HG02642 (cell line): Measurements from ENCODE around the gene MRGPRD.
"Not testable (repeated sequence)": the region's sequence is repeated elsewhere in the genome, so short reads cannot be mapped to it uniquely, and the experiment has no call there.

Experiments used
- ATAC-seq: cut with Tn5 transposase; IDR thresholded peaks from one replicate; pipeline ENCODE4 v1.9.1; 2021; ENCODE audit warnings: mild to moderate bottlenecking; ENCODE audit not compliant: unreplicated experiment, poor library complexity

MRGPRD gene

GRCh38 chr11:68994894-68995285, 14.1 kb upstream of the MRGPRD start:
- no peak for ATAC-seq

- ATAC-seq = no peak
Measured at GRCh38 chr11:68994161-68994893, 13.5 kb upstream of the MRGPRD start.

GRCh38 chr11:68993546-68993945, 12.8 kb upstream of the MRGPRD start:
- no peak for ATAC-seq

GRCh38 chr11:68992743-68993255, 12.0 kb upstream of the MRGPRD start:
- no peak for ATAC-seq

- ATAC-seq = no peak
Measured at GRCh38 chr11:68990995-68991780, 10.4 kb upstream of the MRGPRD start.

- ATAC-seq = no peak
Measured at GRCh38 chr11:68989936-68990606, 9.3 kb upstream of the MRGPRD start.

- no peak for ATAC-seq
Measured at GRCh38 chr11:68988491-68988890, 7.7 kb upstream of the MRGPRD start.

GRCh38 chr11:68987211-68987610, 6.4 kb upstream of the MRGPRD start:
- ATAC-seq = no peak

GRCh38 chr11:68983801-68984200, 3.0 kb upstream of the MRGPRD start:
- no peak for ATAC-seq

GRCh38 chr11:68982134-68982533, 1.3 kb upstream of the MRGPRD start:
- no peak for ATAC-seq

- ATAC-seq = no peak
Measured at GRCh38 chr11:68979931-68980775, 633 bp downstream of the MRGPRD start.

GRCh38 chr11:68978931-68979594, 1.7 kb downstream of the MRGPRD start:
- no peak for ATAC-seq

GRCh38 chr11:68978626-68978930, 2.2 kb downstream of the MRGPRD start:
- ATAC-seq = no peak

- no peak for ATAC-seq
Measured at GRCh38 chr11:68977781-68978625, 2.8 kb downstream of the MRGPRD start.

GRCh38 chr11:68976563-68976962, 4.2 kb downstream of the MRGPRD start:
- ATAC-seq = no peak

- ATAC-seq = no peak
Measured at GRCh38 chr11:68976095-68976494, 4.7 kb downstream of the MRGPRD start.

- no peak for ATAC-seq
Measured at GRCh38 chr11:68974421-68975194, 6.2 kb downstream of the MRGPRD start.

- ATAC-seq = not testable (repeated sequence)
Measured at GRCh38 chr11:68973706-68974105, 7.1 kb downstream of the MRGPRD start.
